Keratinocyte (primary cell): ENCODE measurements around the gene OR5M3. TPM values are rescaled to one million over a fixed set of nuclear protein-coding genes. Genes with fewer than 3 reads are reported as not detected.

Experiments used
- DNase-seq: peaks from one replicate; pipeline ENCODE4 v3.0.0-alpha.2; 2011; ENCODE audit warnings: low read depth, missing footprints, low spot score
- FAIRE-seq: peaks from 2 replicates; lab custom pipeline; 2011; peaks lifted over from hg19 to GRCh38; lab: Jason Lieb, UNC
- H2AFZ ChIP-seq: 2 replicates; pipeline ENCODE4 v1.6.0; 2012; ENCODE audit warnings: low read length, control low read depth, inconsistent platforms; ENCODE audit not compliant: control insufficient read depth
- H3K27ac ChIP-seq: 2 replicates; pipeline ENCODE4 v1.5.1; 2011; ENCODE audit warnings: low read length; ENCODE audit not compliant: control insufficient read depth, insufficient read depth
- H3K27me3 ChIP-seq: 3 replicates; pipeline ENCODE4 v1.6.0; 2011; ENCODE audit warnings: low read length; ENCODE audit not compliant: control insufficient read depth, insufficient read depth; ENCODE audit errors: extremely low read depth
- H3K36me3 ChIP-seq, 2 experiments: 2 replicates in 1 of 2; 3 replicates in 1 of 2; pipeline ENCODE4 v1.5.1; 2011; ENCODE audit warnings: low read length in 2 of 2, mild to moderate bottlenecking in 1 of 2; ENCODE audit not compliant: control insufficient read depth in 2 of 2, insufficient read depth in 2 of 2; ENCODE audit errors: extremely low read depth in 1 of 2
- H3K4me1 ChIP-seq: 3 replicates; pipeline ENCODE4 v1.5.1; 2011; ENCODE audit warnings: low read length; ENCODE audit not compliant: control insufficient read depth, insufficient read depth; ENCODE audit errors: extremely low read depth
- H3K4me2 ChIP-seq: 3 replicates; pipeline ENCODE4 v1.6.0; 2011; ENCODE audit warnings: low read depth, low read length; ENCODE audit not compliant: control insufficient read depth, insufficient read depth; ENCODE audit errors: extremely low read depth
- H3K4me3 ChIP-seq, 3 experiments: fragments of 200-600 bp in 1 of 3; sonication (generic) in 1 of 3; 2 replicates in 2 of 3; 3 replicates in 1 of 3; pipeline ENCODE4 v1.5.1; 2011 to 2016; ENCODE audit warnings: low read length in 3 of 3, mild to moderate bottlenecking in 3 of 3, control low read depth in 2 of 3, inconsistent platforms in 1 of 3, low read depth in 1 of 3, mixed read lengths in 1 of 3, mixed run types in 1 of 3, moderate library complexity in 1 of 3; ENCODE audit not compliant: control insufficient read depth in 2 of 3, insufficient read depth in 2 of 3; ENCODE audit errors: extremely low read depth in 1 of 3
- H3K79me2 ChIP-seq: 2 replicates; pipeline ENCODE4 v1.6.0; 2012; ENCODE audit warnings: low read length; ENCODE audit not compliant: control insufficient read depth, insufficient read depth
- H3K9ac ChIP-seq: 3 replicates; pipeline ENCODE4 v1.6.0; 2011; ENCODE audit warnings: low read length; ENCODE audit not compliant: control insufficient read depth, insufficient read depth; ENCODE audit errors: extremely low read depth
- H3K9me1 ChIP-seq: 3 replicates; pipeline ENCODE4 v1.6.0; 2011; ENCODE audit warnings: low read length; ENCODE audit not compliant: control insufficient read depth, insufficient read depth; ENCODE audit errors: extremely low read depth
- H3K9me3 ChIP-seq: 2 replicates; pipeline ENCODE4 v1.5.1; 2012; ENCODE audit warnings: low read depth, low read length; ENCODE audit not compliant: control insufficient read depth
- H4K20me1 ChIP-seq: 3 replicates; pipeline ENCODE4 v1.6.0; 2011; ENCODE audit warnings: low read length; ENCODE audit not compliant: control insufficient read depth, insufficient read depth; ENCODE audit errors: extremely low read depth
- CTCF ChIP-seq, 3 experiments: IDR thresholded peaks in 1 of 3; conservative IDR thresholded peaks in 1 of 3; optimal IDR thresholded peaks in 1 of 3; 2 replicates in 2 of 3; 3 replicates in 1 of 3; pipeline versions ENCODE3 to v1.5.1; 2011; ENCODE audit warnings: low read length in 3 of 3, mild to moderate bottlenecking in 3 of 3, moderate library complexity in 2 of 3, control low read depth in 1 of 3, inconsistent platforms in 1 of 3; ENCODE audit not compliant: insufficient read depth in 2 of 3; ENCODE audit errors: extremely low read depth in 1 of 3
- EZH2 ChIP-seq: IDR thresholded peaks from one replicate; pipeline ENCODE4 v1.6.1; 2012; ENCODE audit warnings: inconsistent platforms, mild to moderate bottlenecking, low read length, moderate library complexity
- dilution Hi-C: fragments of 300-500 bp; cut with MboI; formaldehyde crosslinking; loops from one replicate; pipeline ENCODE4 v1.7.0; 2020; ENCODE audit warnings: low sequenced_read_pairs; ENCODE audit not compliant: extremely low pct_ligation_motif_present
- polyA plus RNA-seq, 5 experiments: library from polyadenylated mRNA; depleted of rRNA in 3 of 5; stranded (reverse) in 3 of 5; stranded (forward) in 1 of 5; unstranded in 1 of 5; fragments of >200 nt; gene quantifications; 1 replicate in 1 of 5; 2 replicates in 3 of 5; 3 replicates in 1 of 5; pipeline versions ENCODE4 v1.2.1 to v1.2.3, GENCODE V29; 2011 to 2012; ENCODE audit warnings: missing spikeins in 2 of 5, low read depth in 1 of 5, low replicate concordance in 1 of 5

Gene OR5M3
- polyA plus RNA-seq, 1 donor (not counting 4 experiments of a cell fraction or from before 2014, with no cell fraction given): not detected

- no peak for TF ChIP-seq CTCF (optimal IDR thresholded peaks at IDR 0.05 in 1 of 3, IDR thresholded peaks at IDR 0.05 in 1 of 3, conservative IDR thresholded peaks at IDR 0.05 in 1 of 3; ENCODE audit: extremely low read depth in 1 of 3, insufficient read depth in 2 of 3, low read length in 3 of 3)
- no peak for TF ChIP-seq EZH2
- Histone ChIP-seq H3K9me1 (no peaks in the 10 kb centered on the region), H3K9ac (no peak within 1 kb of the TSS), H3K4me2 (no peak within 1 kb of the TSS), H4K20me1 (no peaks in the 10 kb centered on the region), H3K4me3 (no peak within 1 kb of the TSS), H3K4me1 (no peaks in the 10 kb centered on the region), H3K27ac (no peak within 1 kb of the TSS), H3K79me2 (no peaks in the 10 kb centered on the region), H3K27me3 (no peaks in the 10 kb centered on the region), H2AFZ (no peak within 1 kb of the TSS), H3K36me3 (no peaks in the 10 kb centered on the region), H3K9me3 (no peaks in the 10 kb centered on the region)
- dilution Hi-C loops: no loop called here
- FAIRE-seq (no peak), DNase-seq (no peak)
Observed at GRCh38 chr11:56491270-56491669, 18.1 kb upstream of the OR5M3 start, which contains the start of gene OR5M8. Gene OR5M8 (minus strand): TSS chr11:56491370. CDS start chr11:56491370, 0 bp downstream.

- Histone ChIP-seq H3K79me2 (no peaks in the 10 kb centered on the region), H2AFZ (no peak overlapping the region), H3K9ac (no peak overlapping the region), H3K4me2 (no peak overlapping the region), H4K20me1 (no peaks in the 10 kb centered on the region), H3K36me3 (no peaks in the 10 kb centered on the region), H3K27ac (no peak overlapping the region), H3K4me3 (no peak overlapping the region), H3K4me1 (no peaks in the 10 kb centered on the region), H3K9me3 (no peaks in the 10 kb centered on the region), H3K9me1 (no peaks in the 10 kb centered on the region), H3K27me3 (no peaks in the 10 kb centered on the region)
- TF ChIP-seq CTCF (optimal IDR thresholded peaks at IDR 0.05 in 1 of 3, IDR thresholded peaks at IDR 0.05 in 1 of 3, conservative IDR thresholded peaks at IDR 0.05 in 1 of 3; ENCODE audit: extremely low read depth in 1 of 3, insufficient read depth in 2 of 3, low read length in 3 of 3) (no peak), EZH2 (no peak)
- FAIRE-seq (no peak), DNase-seq (no peak)
- dilution Hi-C loops: no loop called here
Observed at GRCh38 chr11:56486801-56487200, 13.6 kb upstream of the OR5M3 start.
